Upper lobe of left lung (tissue), 4 donors: ENCODE data around the gene MTMR12.

Source experiments
- POLR2A ChIP-seq, 4 donors: fragments of 450-650 bp; IDR thresholded peaks; one replicate each; pipeline ENCODE4 v1.5.1; 2016 to 2017; ENCODE audit warnings: antibody characterized with exemption in 4 of 4, mild to moderate bottlenecking in 2 of 4
- TF ChIP-seq, protein P1 (sequence below), 6 experiments: fragments of 450-650 bp in 4 of 6; fragments of 200-600 bp in 2 of 6; sonication (generic) in 2 of 6; IDR thresholded peaks; one replicate each; pipeline ENCODE4 v1.5.1; 2016 to 2019; ENCODE audit warnings: antibody characterized with exemption in 6 of 6

DNA sequence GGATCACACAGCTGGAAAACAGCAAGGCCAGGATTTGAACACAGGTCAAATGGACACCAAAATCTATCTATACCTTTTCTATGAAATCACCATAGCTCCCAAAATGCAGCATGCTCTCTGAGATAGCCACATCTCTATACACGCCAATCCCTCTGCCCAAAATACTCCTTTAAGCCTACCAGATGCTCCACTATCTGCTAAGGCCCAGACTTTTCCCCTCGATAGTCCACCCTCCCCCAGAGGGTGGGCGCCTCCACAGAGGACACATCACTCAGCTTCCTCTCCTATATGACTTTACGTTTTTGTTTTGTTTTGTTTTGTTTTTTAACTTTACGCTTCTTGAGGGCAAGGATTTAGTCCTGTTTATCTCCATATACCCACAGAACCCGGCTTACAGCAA, 46.8 kb downstream of the MTMR12 start:
- TF ChIP-seq POLR2A (IDR thresholded peaks at IDR 0.05), result no peak
- TF ChIP-seq, protein P1, sequence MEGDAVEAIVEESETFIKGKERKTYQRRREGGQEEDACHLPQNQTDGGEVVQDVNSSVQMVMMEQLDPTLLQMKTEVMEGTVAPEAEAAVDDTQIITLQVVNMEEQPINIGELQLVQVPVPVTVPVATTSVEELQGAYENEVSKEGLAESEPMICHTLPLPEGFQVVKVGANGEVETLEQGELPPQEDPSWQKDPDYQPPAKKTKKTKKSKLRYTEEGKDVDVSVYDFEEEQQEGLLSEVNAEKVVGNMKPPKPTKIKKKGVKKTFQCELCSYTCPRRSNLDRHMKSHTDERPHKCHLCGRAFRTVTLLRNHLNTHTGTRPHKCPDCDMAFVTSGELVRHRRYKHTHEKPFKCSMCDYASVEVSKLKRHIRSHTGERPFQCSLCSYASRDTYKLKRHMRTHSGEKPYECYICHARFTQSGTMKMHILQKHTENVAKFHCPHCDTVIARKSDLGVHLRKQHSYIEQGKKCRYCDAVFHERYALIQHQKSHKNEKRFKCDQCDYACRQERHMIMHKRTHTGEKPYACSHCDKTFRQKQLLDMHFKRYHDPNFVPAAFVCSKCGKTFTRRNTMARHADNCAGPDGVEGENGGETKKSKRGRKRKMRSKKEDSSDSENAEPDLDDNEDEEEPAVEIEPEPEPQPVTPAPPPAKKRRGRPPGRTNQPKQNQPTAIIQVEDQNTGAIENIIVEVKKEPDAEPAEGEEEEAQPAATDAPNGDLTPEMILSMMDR (IDR thresholded peaks at IDR 0.05), result no peak
